IMR-90 (cell line): ENCODE measurements around the gene SRPK2. TPM values are rescaled to one million over a fixed set of nuclear protein-coding genes. Genes with fewer than 3 reads are reported as not detected.

Experiments
- ATAC-seq: fragments of 200-7000 bp; cut with Tn5 transposase; 2 replicates; pipeline ENCODE4 v1.9.1; 2020; ENCODE audit warnings: low read depth, mild to moderate bottlenecking, moderate library complexity
- BruUV-seq: library from RNA; stranded (reverse); fragments of 400-500 nt; replicated peaks from 2 replicates; lab custom pipeline; 2021; lab: Mats Ljungman, UMichigan
- CTCF ChIA-PET: fragments of 300-600 bp; formaldehyde crosslinking; extraction: SDS; loops from one replicate; lab custom pipeline; 2021; ENCODE audit warnings: antibody characterized with exemption; lab: Yijun Ruan, JAX
- POLR2A ChIA-PET: fragments of 300-600 bp; sonication (Branson Sonifier 250); formaldehyde crosslinking; loops from one replicate; lab custom pipeline; 2022; ENCODE audit warnings: antibody characterized with exemption; ENCODE audit not compliant: unreplicated experiment; lab: Charles Lee
- DNase-seq: peaks from one replicate; pipeline ENCODE4 v3.0.0; 2013
- H2AFZ ChIP-seq: replicated peaks from 2 replicates; pipeline ENCODE3; 2013; ENCODE audit warnings: low read length, mild to moderate bottlenecking; ENCODE audit not compliant: poor library complexity
- H2AK5ac ChIP-seq: 2 replicates; pipeline ENCODE4 v1.6.1; 2013; ENCODE audit warnings: low read depth, low read length, inconsistent platforms
- H2AK9ac ChIP-seq: replicated peaks from 2 replicates; pipeline ENCODE3; 2013; ENCODE audit warnings: mild to moderate bottlenecking, low read depth, low read length, moderate library complexity; ENCODE audit not compliant: poor library complexity
- H2BK120ac ChIP-seq: 2 replicates; pipeline ENCODE4 v1.6.1; 2013; ENCODE audit warnings: low read depth, low read length, inconsistent platforms
- H2BK15ac ChIP-seq: 3 replicates; pipeline ENCODE4 v1.6.1; 2013; ENCODE audit warnings: low read depth, low read length, inconsistent platforms
- H2BK20ac ChIP-seq: 2 replicates; pipeline ENCODE4 v1.6.1; 2013; ENCODE audit warnings: low read depth, mild to moderate bottlenecking, inconsistent platforms, low read length, moderate library complexity
- H2BK5ac ChIP-seq: 2 replicates; pipeline ENCODE4 v1.6.1; 2013; ENCODE audit warnings: mild to moderate bottlenecking, low read depth, low read length, inconsistent platforms; ENCODE audit not compliant: poor library complexity, severe bottlenecking
- H3K14ac ChIP-seq: replicated peaks from 2 replicates; pipeline ENCODE4 v1.6.1; 2013; ENCODE audit warnings: low read depth, low read length, inconsistent platforms
- H3K18ac ChIP-seq: 2 replicates; pipeline ENCODE4 v1.6.1; 2013; ENCODE audit warnings: low read depth, low read length, control low read depth
- H3K23ac ChIP-seq: 2 replicates; pipeline ENCODE4 v1.6.1; 2013; ENCODE audit warnings: low read depth, low read length, inconsistent platforms
- H3K27ac ChIP-seq: 2 replicates; pipeline ENCODE4 v1.5.1; 2013; ENCODE audit warnings: mild to moderate bottlenecking, control low read depth, low read length; ENCODE audit not compliant: insufficient read depth
- H3K27me3 ChIP-seq: 2 replicates; pipeline ENCODE4 v1.6.1; 2013; ENCODE audit warnings: low read length; ENCODE audit not compliant: control insufficient read depth, insufficient read depth
- H3K36me3 ChIP-seq: 2 replicates; pipeline ENCODE4 v1.6.1; 2013; ENCODE audit warnings: low read length, mixed read lengths; ENCODE audit not compliant: control insufficient read depth, insufficient read depth
- H3K4ac ChIP-seq: 2 replicates; pipeline ENCODE4 v1.6.1; 2013; ENCODE audit warnings: low read depth, low read length, inconsistent platforms
- H3K4me1 ChIP-seq: 2 replicates; pipeline ENCODE4 v1.6.1; 2013; ENCODE audit warnings: low read length, mixed read lengths; ENCODE audit not compliant: control insufficient read depth, insufficient read depth
- H3K4me2 ChIP-seq: 2 replicates; pipeline ENCODE4 v1.6.1; 2013; ENCODE audit warnings: low read depth, mild to moderate bottlenecking, control low read depth, low read length, moderate library complexity
- H3K4me3 ChIP-seq: 2 replicates; pipeline ENCODE4 v1.5.1; 2013; ENCODE audit warnings: low read depth, mild to moderate bottlenecking, control low read depth, low read length, moderate library complexity; ENCODE audit not compliant: insufficient read depth
- H3K56ac ChIP-seq: 2 replicates; pipeline ENCODE4 v1.6.1; 2013; ENCODE audit warnings: low read length, inconsistent platforms; ENCODE audit not compliant: insufficient read depth; ENCODE audit errors: extremely low read depth
- H3K79me1 ChIP-seq, 2 experiments: 2 replicates each; pipeline ENCODE4 v1.6.1; 2013; ENCODE audit warnings: low read length in 2 of 2, inconsistent platforms in 1 of 2, low read depth in 1 of 2
- H3K9ac ChIP-seq: 2 replicates; pipeline ENCODE4 v1.6.1; 2013; ENCODE audit warnings: low read depth, low read length, control low read depth
- H3K9me1 ChIP-seq: 2 replicates; pipeline ENCODE4 v1.6.1; 2013; ENCODE audit warnings: low read length, inconsistent platforms; ENCODE audit not compliant: insufficient read depth
- H3K9me3 ChIP-seq: 2 replicates; pipeline ENCODE4 v1.6.1; 2013; ENCODE audit warnings: low read length; ENCODE audit not compliant: control insufficient read depth, insufficient read depth
- H4K20me1 ChIP-seq: 2 replicates; pipeline ENCODE4 v1.6.1; 2013; ENCODE audit warnings: low read length, inconsistent platforms; ENCODE audit not compliant: insufficient read depth
- H4K5ac ChIP-seq: 2 replicates; pipeline ENCODE4 v1.6.1; 2013; ENCODE audit warnings: mild to moderate bottlenecking, low read depth, low read length, control low read depth
- H4K8ac ChIP-seq, 2 experiments: 2 replicates each; pipeline ENCODE4 v1.6.1; 2013; ENCODE audit warnings: low read depth in 2 of 2, low read length in 2 of 2, control low read depth in 1 of 2, inconsistent platforms in 1 of 2
- H4K91ac ChIP-seq: 2 replicates; pipeline ENCODE4 v1.6.1; 2013; ENCODE audit warnings: low read depth, low read length, inconsistent platforms; ENCODE audit not compliant: insufficient read depth
- BHLHE40 ChIP-seq: fragments of 150-350 bp; IDR thresholded peaks from 2 replicates; pipeline ENCODE4 v1.6.1; 2016; ENCODE audit warnings: mild to moderate bottlenecking, low read depth, low read length
- CEBPB ChIP-seq: IDR thresholded peaks from 2 replicates; pipeline ENCODE4 v1.6.1; 2012; ENCODE audit warnings: low read depth, low read length, improper control_type of control experiment
- CHD1 ChIP-seq: IDR thresholded peaks from 2 replicates; pipeline ENCODE4 v1.6.1; 2012; ENCODE audit warnings: low read depth, low read length, improper control_type of control experiment
- CTCF ChIP-seq: conservative IDR thresholded peaks from 2 replicates; pipeline ENCODE4 v1.5.1; 2012; ENCODE audit warnings: mild to moderate bottlenecking, low read depth, low read length, improper control_type of control experiment
- MAFK ChIP-seq: IDR thresholded peaks from 2 replicates; pipeline ENCODE4 v1.6.1; 2012; ENCODE audit warnings: low read depth, low read length, improper control_type of control experiment
- MAZ ChIP-seq: IDR thresholded peaks from 2 replicates; pipeline ENCODE4 v1.6.1; 2012; ENCODE audit warnings: low read depth, mild to moderate bottlenecking, low read length, improper control_type of control experiment, moderate library complexity, borderline replicate concordance
- POLR2A ChIP-seq: IDR thresholded peaks from 2 replicates; pipeline ENCODE4 v1.6.1; 2012; ENCODE audit warnings: mild to moderate bottlenecking, low read depth, low read length
- RAD21 ChIP-seq: IDR thresholded peaks from 2 replicates; pipeline ENCODE4 v1.6.1; 2012; ENCODE audit warnings: low read length, improper control_type of control experiment
- RFX5 ChIP-seq: IDR thresholded peaks from 2 replicates; pipeline ENCODE4 v1.8.0; 2012; ENCODE audit warnings: low read depth, mild to moderate bottlenecking, low read length, moderate library complexity
- SMC3 ChIP-seq: fragments of 150-350 bp; IDR thresholded peaks from 2 replicates; pipeline ENCODE4 v1.6.1; 2016; ENCODE audit warnings: low read depth, mild to moderate bottlenecking, antibody characterized with exemption, low read length, moderate library complexity
- USF2 ChIP-seq: fragments of 150-350 bp; IDR thresholded peaks from 2 replicates; pipeline ENCODE4 v1.6.1; 2017; ENCODE audit warnings: mild to moderate bottlenecking, antibody characterized with exemption, low read length, low read depth
- WGBS, 2 experiments: methylation state at CpG; one replicate each; pipeline versions ENCODE4 v1.1.5 to v1.1.7; 2013; ENCODE audit warnings: missing lambda C conversion rate in 2 of 2; ENCODE audit not compliant: insufficient read length in 1 of 2; ENCODE audit errors: extremely low coverage in 2 of 2; 5-methylcytosine and 5-hydroxymethylcytosine counted together
- dilution Hi-C: fragments of 300-500 bp; cut with HindIII; formaldehyde crosslinking; loops from one replicate; pipeline ENCODE4 v1.14.3; 2018; ENCODE audit warnings: low sequenced_read_pairs; ENCODE audit not compliant: unreplicated experiment
- in situ Hi-C: fragments of 300-500 bp; cut with MboI; formaldehyde crosslinking; loops from 3 replicates; pipeline ENCODE4 v1.14.3; 2019; ENCODE audit warnings: low sequenced_read_pairs, inconsistent platforms, mixed read lengths
- intact Hi-C: fragments of 100-400 bp; cut with micrococcal nuclease; formaldehyde crosslinking; loops from 2 replicates; pipeline ENCODE4 v1.10.0; 2022
- polyA plus RNA-seq, 3 experiments: library from polyadenylated mRNA; depleted of rRNA; stranded (reverse); fragments of >200 nt; gene quantifications; 2 replicates each; pipeline ENCODE4 v1.2.3, GENCODE V29; 2012; ENCODE audit warnings: low replicate concordance in 1 of 3
- total RNA-seq: library from RNA; depleted of rRNA; stranded (reverse); fragments of >200 nt; gene quantifications from 2 replicates; pipeline ENCODE4 v1.2.3, GENCODE V29; 2012

SRPK2 gene
- total and polyA plus RNA-seq, 2 of the 4 experiments (the other 2 are of a cell fraction): 13.2 to 33.0 TPM

- H4K8ac ChIP-seq: no peak overlapping the region
- intact Hi-C loops (no loop called here), dilution Hi-C loops (no loop called here), in situ Hi-C loops (loop anchor here (25.0 kb wide), 1 partner anchor 207 kb away; no protein-coding TSS in a partner anchor)
- TF ChIP-seq MAFK (no peak), USF2 (no peak), CTCF (no peak), BHLHE40 (no peak), RFX5 (no peak), RAD21 (no peak), CHD1 (no peak), POLR2A (no peak), SMC3 (no peak), MAZ (no peak), CEBPB (no peak)
- no peak overlapping the region for H3K27ac ChIP-seq
- no peaks in the 10 kb centered on the region for H3K27me3 ChIP-seq
- H3K14ac ChIP-seq: no peak overlapping the region
- peaks cover 8% of the 10 kb centered on the region; the same call in 1 of the 2 replicates for H3K9me1 ChIP-seq
- H2BK120ac ChIP-seq: no peak overlapping the region
- no peak overlapping the region for H2AK5ac ChIP-seq
- no peak overlapping the region for H2AK9ac ChIP-seq
- no peak overlapping the region for H3K4me2 ChIP-seq
- H3K36me3 ChIP-seq: peaks cover 21% of the 10 kb centered on the region
- no peak overlapping the region for H2BK20ac ChIP-seq
- no peak overlapping the region for H2BK5ac ChIP-seq
- DNase-seq (no peak), ATAC-seq (no peak)
- H4K5ac ChIP-seq: no peak overlapping the region
- no peak overlapping the region for H3K18ac ChIP-seq
- BruUV-seq: no TSS peak
- H3K4me3 ChIP-seq: no peak overlapping the region
- H2AFZ ChIP-seq: no peak overlapping the region
- WGBS, 2 experiments: no CpG with 5 or more reads among the region's 5 CpGs
- H3K9ac ChIP-seq: no peak overlapping the region
- no peak overlapping the region for H2BK15ac ChIP-seq
- ChIA-PET CTCF (no interaction called here), POLR2A (no interaction called here)
- peaks cover 24 to 58% of the 10 kb centered on the region in 2 experiments for H3K79me1 ChIP-seq
- H3K56ac ChIP-seq: no peak overlapping the region
- no peaks in the 10 kb centered on the region for H3K9me3 ChIP-seq
- H4K91ac ChIP-seq: no peak overlapping the region
- no peak overlapping the region for H3K4ac ChIP-seq
- H4K20me1 ChIP-seq: peaks cover 17% of the 10 kb centered on the region; the same call in 1 of the 2 replicates
- H3K23ac ChIP-seq: no peak overlapping the region
- H3K4me1 ChIP-seq: 0 out of 2 replicates have a peak, but pooled peaks cover 1% of the 10 kb centered on the region
Measured at GRCh38 chr7:105130048-105130447, 258.7 kb downstream of the SRPK2 start.
